Hepatocyte (in vitro differentiated cells): ENCODE measurements around the gene RBCK1. TPM values are rescaled to one million over a fixed set of nuclear protein-coding genes. Genes with fewer than 3 reads are reported as not detected.

ENCODE experiments used
- DNase-seq: peaks from one replicate; pipeline ENCODE4 v3.0.0-alpha.2; 2016; ENCODE audit warnings: low spot score
- H2AFZ ChIP-seq: fragments of 200-600 bp; sonication (generic); 2 replicates; pipeline ENCODE4 v1.6.0; 2016; ENCODE audit warnings: antibody characterized with exemption, mild to moderate bottlenecking
- H3K27ac ChIP-seq: fragments of 200-600 bp; sonication (generic); 2 replicates; pipeline ENCODE4 v1.5.1; 2016; ENCODE audit warnings: mild to moderate bottlenecking
- H3K27me3 ChIP-seq: fragments of 200-600 bp; sonication (generic); 2 replicates; pipeline ENCODE4 v1.6.1; 2016
- H3K36me3 ChIP-seq: fragments of 200-600 bp; sonication (generic); replicated peaks from 2 replicates; pipeline ENCODE4 v1.5.1; 2016; ENCODE audit warnings: low read depth; ENCODE audit not compliant: insufficient read depth
- H3K4me1 ChIP-seq: fragments of 200-600 bp; sonication (generic); 2 replicates; pipeline ENCODE4 v1.5.1; 2016; ENCODE audit warnings: mild to moderate bottlenecking, moderate library complexity; ENCODE audit not compliant: insufficient read depth
- H3K4me2 ChIP-seq: fragments of 200-600 bp; sonication (generic); 2 replicates; pipeline ENCODE4 v1.6.0; 2016
- H3K4me3 ChIP-seq: fragments of 200-600 bp; sonication (generic); 2 replicates; pipeline ENCODE4 v1.5.1; 2016; ENCODE audit warnings: mild to moderate bottlenecking
- H3K79me2 ChIP-seq: fragments of 200-600 bp; sonication (generic); 2 replicates; pipeline ENCODE4 v1.6.0; 2017; ENCODE audit warnings: mild to moderate bottlenecking
- H3K9me2 ChIP-seq: fragments of 200-600 bp; sonication (generic); replicated peaks from 2 replicates; pipeline ENCODE4 v1.6.0; 2017; ENCODE audit warnings: mild to moderate bottlenecking; ENCODE audit not compliant: insufficient read depth
- H3K9me3 ChIP-seq: fragments of 200-600 bp; sonication (generic); 2 replicates; pipeline ENCODE4 v1.5.1; 2016; ENCODE audit warnings: low read depth, mild to moderate bottlenecking
- H4K20me1 ChIP-seq: fragments of 200-600 bp; sonication (generic); 2 replicates; pipeline ENCODE4 v1.6.0; 2016; ENCODE audit warnings: mild to moderate bottlenecking; ENCODE audit not compliant: insufficient read depth, poor library complexity, severe bottlenecking
- CTCF ChIP-seq: fragments of 200-600 bp; sonication (generic); IDR thresholded peaks from 2 replicates; pipeline ENCODE4 v1.5.1; 2016; ENCODE audit warnings: antibody characterized with exemption, mild to moderate bottlenecking; ENCODE audit not compliant: poor library complexity
- EZH2 ChIP-seq: fragments of 200-600 bp; sonication (generic); IDR thresholded peaks from 2 replicates; pipeline ENCODE4 v1.6.1; 2016; ENCODE audit warnings: antibody characterized with exemption, mild to moderate bottlenecking, borderline replicate concordance
- EZH2phosphoT487 ChIP-seq: fragments of 200-600 bp; sonication (generic); IDR thresholded peaks from one replicate; pipeline ENCODE4 v1.6.1; 2018; ENCODE audit warnings: antibody characterized with exemption, mild to moderate bottlenecking, low read depth, moderate library complexity; ENCODE audit not compliant: unreplicated experiment, severe bottlenecking
- WGBS: methylation state at CpG from one replicate; pipeline ENCODE4 v1.1.6; 2016; ENCODE audit warnings: low lambda C conversion rate; ENCODE audit errors: missing lambda C conversion rate; 5-methylcytosine and 5-hydroxymethylcytosine counted together
- polyA plus RNA-seq: library from polyadenylated mRNA; unstranded; fragments of >200 nt; fragmentation: Nextera tagmentation; extraction: Ambion mirVana; gene quantifications from 2 replicates; pipeline ENCODE4 v1.2.1, GENCODE V29; 2016
- total RNA-seq: library from RNA; depleted of rRNA; stranded (reverse); fragments of >200 nt; gene quantifications from 2 replicates; pipeline ENCODE4 v1.2.3, GENCODE V29; 2014

RBCK1 gene
- total and polyA plus RNA-seq, 2 experiments from 2014 or later = 76.4 to 80.8 TPM

GRCh38 chr20:440636-441035 is 32.5 kb downstream of the RBCK1 start:
- Histone ChIP-seq H3K9me2 (no peaks in the 10 kb centered on the region), H3K27ac (no peak overlapping the region), H3K36me3 (no peaks in the 10 kb centered on the region)

GRCh38 chr20:443223-443775 is 35.2 kb downstream of the RBCK1 start:
- H3K27ac ChIP-seq = no peak overlapping the region
- peaks cover 16% of the 10 kb centered on the region for H4K20me1 ChIP-seq
- no peaks in the 10 kb centered on the region for H3K9me2 ChIP-seq
- H3K36me3 ChIP-seq = no peaks in the 10 kb centered on the region
- 89% methylated on average over 4 of the region's 4 CpGs for WGBS
- peaks cover 34% of the 10 kb centered on the region for H3K79me2 ChIP-seq
- no peaks in the 10 kb centered on the region for H3K9me3 ChIP-seq
- H3K27me3 ChIP-seq = no peaks in the 10 kb centered on the region
- no peak overlapping the region for H3K4me2 ChIP-seq
- no peaks in the 10 kb centered on the region for H3K4me1 ChIP-seq
- TF ChIP-seq EZH2phosphoT487 (no peak), EZH2 (no peak), CTCF (no peak)
- H3K4me3 ChIP-seq = no peak overlapping the region
- H2AFZ ChIP-seq = no peak overlapping the region
- DNase-seq = no peak

More at GRCh38 chr20:440636-441035, 32.5 kb downstream of the RBCK1 start:
- H3K27me3 ChIP-seq = no peaks in the 10 kb centered on the region
- DNase-seq = no peak
- H3K9me3 ChIP-seq = no peaks in the 10 kb centered on the region
- H2AFZ ChIP-seq = no peak overlapping the region
- no peaks in the 10 kb centered on the region for H3K4me1 ChIP-seq
- H3K4me2 ChIP-seq = no peak overlapping the region
- no peak overlapping the region for H3K4me3 ChIP-seq
- no peak for TF ChIP-seq EZH2phosphoT487
- no peak for TF ChIP-seq CTCF
- TF ChIP-seq EZH2 = no peak
- 91% methylated on average over 13 of the region's 13 CpGs for WGBS
- H3K79me2 ChIP-seq = peaks cover 9% of the 10 kb centered on the region
- H4K20me1 ChIP-seq = peaks cover 5% of the 10 kb centered on the region

GRCh38 chr20:444117-444516 is 36.0 kb downstream of the RBCK1 start:
- Histone ChIP-seq H3K36me3 (no peaks in the 10 kb centered on the region), H4K20me1 (peaks cover 18% of the 10 kb centered on the region), H3K27ac (no peak overlapping the region), H3K79me2 (peaks cover 39% of the 10 kb centered on the region), H3K27me3 (no peaks in the 10 kb centered on the region), H3K4me1 (no peaks in the 10 kb centered on the region), H3K4me2 (no peak overlapping the region), H2AFZ (no peak overlapping the region), H3K9me2 (no peaks in the 10 kb centered on the region), H3K4me3 (no peak overlapping the region), H3K9me3 (no peaks in the 10 kb centered on the region)
- no peak for TF ChIP-seq CTCF
- no peak for TF ChIP-seq EZH2phosphoT487
- no peak for TF ChIP-seq EZH2
- DNase-seq = no peak
- WGBS = 96% methylated on average over 3 of the region's 3 CpGs
